NK-92 (cell line): Measurements from ENCODE around the gene REM1.
"Not testable (repeated sequence)": the region's sequence is repeated elsewhere in the genome, so short reads cannot be mapped to it uniquely, and the experiment has no call there.

Experiments
- DNase-seq: peaks from one replicate; lab custom pipeline; 2025; ENCODE audit not compliant: unreplicated experiment; lab: John Stamatoyannopoulos, UW

The REM1 gene, protein sequence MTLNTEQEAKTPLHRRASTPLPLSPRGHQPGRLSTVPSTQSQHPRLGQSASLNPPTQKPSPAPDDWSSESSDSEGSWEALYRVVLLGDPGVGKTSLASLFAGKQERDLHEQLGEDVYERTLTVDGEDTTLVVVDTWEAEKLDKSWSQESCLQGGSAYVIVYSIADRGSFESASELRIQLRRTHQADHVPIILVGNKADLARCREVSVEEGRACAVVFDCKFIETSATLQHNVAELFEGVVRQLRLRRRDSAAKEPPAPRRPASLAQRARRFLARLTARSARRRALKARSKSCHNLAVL

GRCh38 chr20:31474758-31475427 lies at the start of gene REM1, which contains the start of gene DEFB124:
Gene REM1 (plus strand): TSS chr20:31475288. CDS start chr20:31476446, 1,158 bp downstream.
Gene DEFB124 (minus strand): TSS chr20:31475127. CDS start chr20:31473013, 2,114 bp downstream.
- no peak for DNase-seq

DNA sequence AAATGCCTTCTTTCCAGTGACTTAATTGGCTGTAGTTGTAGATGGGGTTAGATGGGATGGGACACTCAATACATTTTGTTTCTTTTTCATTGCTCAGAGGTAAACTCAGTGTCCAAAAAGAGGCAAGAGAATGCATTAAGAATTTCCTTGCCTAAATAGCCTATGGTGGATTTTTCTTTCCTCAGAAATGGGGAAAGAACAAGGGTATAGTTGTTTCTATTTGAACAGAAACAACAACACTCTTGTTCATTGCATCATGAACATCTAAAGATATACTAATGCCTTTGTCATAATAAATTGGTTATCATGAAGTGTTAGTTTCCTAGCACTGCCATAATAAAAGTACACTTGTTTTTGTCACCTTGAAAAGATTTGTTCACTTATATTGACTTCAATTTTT lies 49.3 kb upstream of the REM1 start:
- DNase-seq: no peak

DNA sequence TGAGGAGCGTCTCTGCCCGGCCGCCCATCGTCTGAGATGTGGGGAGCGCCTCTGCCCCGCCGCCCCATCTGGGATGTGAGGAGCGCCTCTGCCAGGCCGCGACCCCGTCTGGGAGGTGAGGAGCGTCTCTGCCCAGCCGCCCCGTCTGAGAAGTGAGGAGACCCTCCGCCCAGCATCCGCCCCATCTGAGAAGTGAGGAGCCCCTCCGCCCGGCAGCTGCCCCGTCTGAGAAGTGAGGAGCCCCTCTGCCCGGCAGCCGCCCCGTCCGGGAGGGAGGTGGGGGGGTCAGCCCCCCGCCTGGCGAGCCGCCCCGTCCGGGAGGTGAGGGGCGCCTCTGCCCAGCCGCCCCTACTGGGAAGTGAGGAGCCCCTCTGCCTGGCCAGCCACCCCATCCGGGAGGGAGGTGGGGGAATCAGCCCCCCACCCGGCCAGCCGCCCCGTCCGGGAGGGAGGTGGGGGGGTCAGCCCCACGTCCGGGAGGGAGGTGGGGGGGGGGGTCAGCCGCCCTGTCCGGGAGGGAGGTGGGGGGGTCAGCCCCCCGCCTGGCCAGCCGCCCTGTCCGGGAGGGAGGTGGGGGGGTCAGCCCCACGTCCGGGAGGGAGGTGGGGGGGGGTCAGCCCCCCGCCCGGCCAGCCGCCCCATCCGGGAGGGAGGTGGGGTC lies 48.1 kb upstream of the REM1 start:
- DNase-seq: not testable (repeated sequence)

- DNase-seq: not testable (repeated sequence)
Observed at GRCh38 chr20:31427576-31427975, 47.5 kb upstream of the REM1 start.

GRCh38 chr20:31430568-31431115 lies 44.4 kb upstream of the REM1 start:
- no peak for DNase-seq

GRCh38 chr20:31440012-31440659 lies 35.0 kb upstream of the REM1 start, which contains the start of gene DEFB123:
Gene DEFB123 (plus strand): TSS chr20:31440632. CDS start chr20:31440699, 67 bp downstream.
- no peak for DNase-seq

DNA sequence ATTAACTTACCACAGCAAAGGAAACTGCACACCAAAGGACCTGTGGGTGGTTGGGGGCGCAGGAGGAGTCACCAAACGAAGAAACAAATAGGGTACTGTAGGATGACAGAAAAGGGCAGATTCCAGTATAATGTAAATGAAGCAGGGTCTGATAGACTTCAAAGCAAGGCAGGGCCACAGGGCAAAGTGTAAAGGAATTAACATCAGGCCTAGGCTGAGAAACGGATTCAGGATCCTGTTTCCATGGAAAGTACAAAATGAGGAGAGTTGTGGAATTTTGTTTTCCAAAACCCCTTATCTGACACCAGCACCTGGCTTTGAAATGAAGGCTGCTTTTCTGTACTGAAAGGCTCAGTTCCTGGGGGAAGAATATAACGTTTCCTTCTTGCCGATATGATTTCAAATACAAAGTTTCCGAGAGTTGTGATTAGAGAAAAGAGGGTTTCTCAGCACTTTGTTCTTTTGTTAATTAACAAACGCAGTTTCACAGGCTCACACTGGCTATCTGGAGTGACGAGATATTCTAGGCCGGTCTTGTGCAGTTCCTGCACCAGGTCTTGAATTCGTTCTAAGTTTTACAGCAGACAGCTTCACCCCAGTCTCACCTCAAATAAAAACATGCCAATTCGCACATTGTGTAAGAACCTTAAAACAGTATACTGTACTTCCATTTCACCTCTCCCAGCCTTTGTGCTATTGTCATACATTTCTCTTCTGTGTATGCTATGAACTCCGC lies 28.8 kb upstream of the REM1 start:
- DNase-seq: no peak

DNA sequence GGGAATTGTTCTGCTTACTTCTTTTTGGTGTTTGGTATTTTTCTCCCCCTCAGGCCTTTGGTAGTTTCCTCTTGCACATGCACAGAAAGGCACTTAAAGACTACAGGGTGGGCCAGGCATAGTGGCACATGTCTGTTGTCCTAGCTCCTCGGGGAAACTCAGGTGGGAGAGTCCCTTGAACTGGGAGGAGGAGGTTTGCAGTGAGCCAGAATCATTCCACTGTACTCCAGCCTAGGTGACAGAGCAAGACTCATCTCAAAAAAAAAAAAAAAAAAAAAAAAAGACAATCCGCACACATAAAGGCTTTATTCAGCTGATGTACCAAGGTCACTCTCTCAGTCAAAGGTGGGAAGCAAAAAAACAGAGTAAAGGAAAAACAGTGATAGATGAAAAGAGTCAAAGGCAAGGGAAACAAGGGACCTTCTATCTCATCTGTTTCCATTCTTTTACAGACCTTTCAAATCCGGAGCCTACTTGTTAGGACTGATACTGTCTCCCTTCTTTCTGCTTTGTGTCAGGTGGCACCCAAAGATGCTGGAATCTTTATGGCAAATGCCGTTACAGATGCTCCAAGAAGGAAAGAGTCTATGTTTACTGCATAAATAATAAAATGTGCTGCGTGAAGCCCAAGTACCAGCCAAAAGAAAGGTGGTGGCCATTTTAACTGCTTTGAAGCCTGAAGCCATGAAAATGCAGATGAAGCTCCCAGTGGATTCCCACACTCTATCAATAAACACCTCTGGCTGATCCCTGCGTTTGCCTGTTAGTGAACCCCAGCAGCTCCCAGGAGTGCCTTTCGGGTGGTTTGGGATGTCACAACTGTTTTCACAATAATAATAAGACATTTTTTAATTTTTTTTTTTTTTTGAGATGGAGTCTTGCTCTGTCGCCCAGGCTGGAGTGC lies 25.3 kb upstream of the REM1 start:
- DNase-seq: no peak

GRCh38 chr20:31452575-31452974 lies 22.5 kb upstream of the REM1 start:
- DNase-seq: no peak

GRCh38 chr20:31454361-31454760 lies 20.7 kb upstream of the REM1 start:
- DNase-seq: no peak

DNA sequence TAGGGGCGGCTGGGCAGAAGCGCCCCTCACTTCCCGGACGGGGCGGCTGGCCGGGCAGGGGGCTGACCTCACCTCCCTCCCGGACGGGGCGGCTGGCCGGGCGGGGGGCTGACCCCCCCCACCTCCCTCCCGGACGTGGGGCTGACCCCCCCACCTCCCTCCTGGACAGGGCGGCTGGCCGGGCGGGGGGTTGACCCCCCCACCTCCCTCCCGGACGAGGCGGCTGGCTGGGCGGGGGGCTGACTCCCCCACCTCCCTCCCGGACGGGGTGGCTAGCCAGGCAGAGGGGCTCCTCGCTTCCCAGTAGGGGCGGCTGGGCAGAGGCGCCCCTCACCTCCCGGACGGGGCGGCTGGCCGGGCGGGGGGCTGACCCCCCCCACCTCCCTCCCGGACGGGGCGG lies 4.1 kb upstream of the REM1 start:
- not testable (repeated sequence) for DNase-seq

- no peak for DNase-seq
Observed at GRCh38 chr20:31472395-31473330, 2.4 kb upstream of the REM1 start.

- no peak for DNase-seq
Observed at GRCh38 chr20:31473331-31474096, 1.6 kb upstream of the REM1 start.

DNA sequence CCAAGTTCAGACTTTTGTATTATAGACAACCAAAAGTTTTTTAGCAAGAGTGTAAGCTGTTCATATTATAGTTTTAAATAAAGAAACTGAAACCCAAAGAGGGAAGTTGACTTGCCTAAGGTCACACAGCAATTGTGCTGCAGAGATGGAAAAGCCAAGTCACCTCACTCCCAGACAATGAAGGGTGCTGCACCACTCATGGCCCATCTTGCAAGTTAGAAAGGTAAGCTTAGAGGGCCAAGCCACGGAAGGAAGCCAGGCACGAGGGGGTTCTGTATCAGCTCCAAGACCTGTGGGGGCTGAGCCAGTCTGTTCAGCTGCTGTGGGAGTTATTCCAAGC lies 1.0 kb upstream of the REM1 start:
- no peak for DNase-seq

DNA sequence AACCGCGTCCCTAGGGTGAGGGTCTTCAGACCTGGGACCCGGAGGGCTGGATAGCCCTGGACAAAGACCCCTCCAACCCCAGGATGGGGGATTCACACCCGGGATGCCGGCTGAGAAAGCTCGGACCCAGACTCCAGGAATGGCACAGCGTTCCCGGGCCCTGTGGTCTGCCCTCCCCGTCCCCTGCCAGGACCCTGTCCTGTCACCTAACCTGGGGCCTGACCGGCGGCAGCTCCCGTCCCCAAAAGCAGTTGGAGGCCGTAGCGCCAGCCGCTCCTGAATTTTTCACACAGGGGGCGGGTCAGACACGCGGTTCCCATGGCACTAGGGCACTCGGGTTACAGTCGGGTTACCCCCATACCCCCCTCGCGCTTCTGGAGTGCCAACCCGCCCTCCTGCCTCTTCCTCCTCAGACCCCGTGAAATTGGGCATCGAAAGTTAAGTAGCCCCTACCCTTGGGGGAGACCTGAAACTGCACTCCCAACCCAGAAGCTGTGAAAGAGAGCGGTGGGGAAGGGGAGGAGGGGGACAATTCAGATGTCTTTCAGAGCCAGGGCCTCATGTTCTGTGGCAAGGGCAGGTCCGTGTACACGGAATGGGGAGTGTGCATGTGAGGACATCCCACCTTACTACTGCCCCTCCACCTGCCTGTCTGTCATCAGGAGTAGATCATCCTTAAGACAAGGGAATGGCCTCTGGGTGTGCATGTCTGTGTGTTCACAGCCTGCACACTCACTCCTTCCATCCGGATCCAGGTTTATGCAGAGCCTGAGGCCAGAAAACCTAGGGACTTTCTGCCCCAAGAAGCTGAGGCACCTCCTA lies 595 bp downstream of the REM1 start:
- DNase-seq: no peak

DNA sequence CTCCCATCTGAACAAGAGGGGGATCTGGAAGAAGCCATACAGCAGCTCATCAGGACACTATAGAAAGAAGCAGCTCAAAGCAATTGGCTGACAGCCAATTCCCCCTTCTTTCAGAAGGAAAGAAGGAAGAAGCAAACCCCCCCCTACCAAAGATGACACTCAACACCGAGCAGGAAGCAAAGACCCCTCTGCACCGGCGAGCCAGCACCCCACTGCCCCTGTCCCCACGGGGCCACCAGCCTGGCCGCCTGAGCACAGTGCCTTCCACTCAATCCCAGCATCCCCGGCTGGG lies 1.2 kb downstream of the REM1 start:
- no peak for DNase-seq

- DNase-seq: no peak
Observed at GRCh38 chr20:31476643-31477215, 1.6 kb downstream of the REM1 start.
